Motor neuron (in vitro differentiated cells): ENCODE data around the gene SLC9A7. TPM values are rescaled to one million over a fixed set of nuclear protein-coding genes. Genes with fewer than 3 reads are reported as not detected.

ENCODE experiments used
- ATAC-seq, 8 experiments: fragments of 200-7000 bp; cut with Tn5 transposase; replicated peaks in 6 of 8; 2 replicates each; pipeline ENCODE4 v1.8.0; 2021; ENCODE audit warnings: mild to moderate bottlenecking in 8 of 8, moderate library complexity in 8 of 8
- H3K27ac ChIP-seq, 2 donors: fragments of 250-450 bp; sonication (Bioruptor Pico); 2 replicates each; pipeline ENCODE4 v1.9.0; 2021; ENCODE audit warnings: antibody characterized with exemption in 2 of 2, mild to moderate bottlenecking in 2 of 2, moderate library complexity in 1 of 2
- H3K4me1 ChIP-seq, 2 donors: fragments of 250-450 bp; sonication (Bioruptor Pico); replicated peaks in 1 of 2; 2 replicates each; pipeline ENCODE4 v1.6.1; 2021; ENCODE audit warnings: antibody characterized with exemption in 2 of 2, mild to moderate bottlenecking in 2 of 2, moderate library complexity in 1 of 2
- H3K4me3 ChIP-seq, 5 donors: fragments of 250-450 bp; sonication (Bioruptor Pico); 2 replicates each; pipeline ENCODE4 v1.9.0; 2021; ENCODE audit warnings: antibody characterized with exemption in 5 of 5, mild to moderate bottlenecking in 5 of 5, moderate library complexity in 4 of 5
- WGBS, 10 experiments: fragments of 450-650 bp; shearing (Covaris generic); methylation state at CpG; one replicate each; pipeline ENCODE4 v1.0.0; 2022; 5-methylcytosine and 5-hydroxymethylcytosine counted together
- in situ Hi-C, 9 experiments: fragments of 400-800 bp; cut with MboI; loops; one replicate each; pipeline ENCODE4 v1.15.0; 2021; ENCODE audit warnings: low sequenced_read_pairs in 9 of 9, low pct_unique_long_range_greater_than_20kb in 2 of 9; ENCODE audit not compliant: unreplicated experiment in 9 of 9
- total RNA-seq, 8 experiments: library from RNA; unstranded; fragments of 300-600 nt; gene quantifications; 2 replicates each; pipeline versions ENCODE4 v1.2.3 to v1.2.4, GENCODE V29; 2022

SLC9A7 gene
- total RNA-seq, 8 experiments from 2014 or later: 2.1 to 19.9 (median 8.7) TPM

- no peak for ATAC-seq
- no peak overlapping the region for H3K4me3 ChIP-seq
- H3K27ac ChIP-seq: no peak overlapping the region
- no peaks in the 10 kb centered on the region for H3K4me1 ChIP-seq
- WGBS, 10 experiments: 0 to 100% (median 67%) methylated on average over 1 to 5 of the region's 6 CpGs; no CpG with 5 or more reads in 4 of the 10 experiments
- in situ Hi-C loops: no loop called here
Measured at GRCh38 chrX:46624090-46624786, 134.7 kb downstream of the SLC9A7 start.

GRCh38 chrX:46621572-46621971 lies 137.3 kb downstream of the SLC9A7 start:
- no peak for ATAC-seq
- Histone ChIP-seq H3K4me1 (no peaks in the 10 kb centered on the region), H3K4me3 (no peak overlapping the region), H3K27ac (no peak overlapping the region)
- in situ Hi-C loops: no loop called here
- 64 to 100% (median 80%) methylated on average over 1 to 3 of the region's 3 CpGs; no CpG with 5 or more reads in 7 of the 10 experiments for WGBS, 10 experiments

GRCh38 chrX:46620505-46620904 lies 138.4 kb downstream of the SLC9A7 start:
- no peaks in the 10 kb centered on the region for H3K4me1 ChIP-seq
- no peak overlapping the region for H3K27ac ChIP-seq
- ATAC-seq: no peak
- no peak overlapping the region for H3K4me3 ChIP-seq
- in situ Hi-C loops: no loop called here
- 28 to 100% (median 78%) methylated on average over 1 to 4 of the region's 4 CpGs; no CpG with 5 or more reads in 6 of the 10 experiments for WGBS, 10 experiments

GRCh38 chrX:46618947-46619346 lies 140.0 kb downstream of the SLC9A7 start:
- Histone ChIP-seq H3K4me3 (no peak overlapping the region), H3K27ac (no peak overlapping the region), H3K4me1 (no peaks in the 10 kb centered on the region)
- ATAC-seq: no peak
- in situ Hi-C loops: no loop called here

- in situ Hi-C loops: no loop called here
- no peak for ATAC-seq
Measured at GRCh38 chrX:46617906-46618305, 141.0 kb downstream of the SLC9A7 start.

GRCh38 chrX:46611658-46612362 lies 147.1 kb downstream of the SLC9A7 start:
- Histone ChIP-seq H3K4me3 (no peak overlapping the region), H3K4me1 (no peaks in the 10 kb centered on the region), H3K27ac (no peak overlapping the region)
- WGBS, 10 experiments: 48 to 58% methylated on average over 6 to 7 of the region's 13 CpGs; no CpG with 5 or more reads in 8 of the 10 experiments
- in situ Hi-C loops: no loop called here
- ATAC-seq: no peak

More at GRCh38 chrX:46617906-46618305, 141.0 kb downstream of the SLC9A7 start:
- Histone ChIP-seq H3K4me1 (no peaks in the 10 kb centered on the region), H3K4me3 (no peak overlapping the region), H3K27ac (no peak overlapping the region)

GRCh38 chrX:46610070-46610658 lies 148.8 kb downstream of the SLC9A7 start:
- WGBS, 10 experiments: 48 to 73% (median 55%) methylated on average over 3 of the region's 5 CpGs; no CpG with 5 or more reads in 7 of the 10 experiments
- ATAC-seq: no peak
- in situ Hi-C loops: no loop called here
- Histone ChIP-seq H3K4me1 (no peaks in the 10 kb centered on the region), H3K4me3 (no peak overlapping the region), H3K27ac (no peak overlapping the region)

GRCh38 chrX:46607916-46608315 lies 151.0 kb downstream of the SLC9A7 start:
- 23 to 90% (median 55%) methylated on average over 2 to 4 of the region's 11 CpGs; no CpG with 5 or more reads in 6 of the 10 experiments for WGBS, 10 experiments
- Histone ChIP-seq H3K4me1 (no peaks in the 10 kb centered on the region), H3K27ac (no peak overlapping the region), H3K4me3 (no peak overlapping the region)
- ATAC-seq: no peak
- in situ Hi-C loops: no loop called here

- H3K27ac ChIP-seq: no peak overlapping the region
- H3K4me3 ChIP-seq: no peak overlapping the region
- no peaks in the 10 kb centered on the region for H3K4me1 ChIP-seq
- in situ Hi-C loops: no loop called here
- ATAC-seq: no peak
- WGBS, 10 experiments: 43 to 100% methylated on average over 1 to 3 of the region's 6 CpGs; no CpG with 5 or more reads in 8 of the 10 experiments
Measured at GRCh38 chrX:46602468-46603102, 156.3 kb downstream of the SLC9A7 start.

- no peak for ATAC-seq
Measured at GRCh38 chrX:46601283-46601682, 157.6 kb downstream of the SLC9A7 start.

GRCh38 chrX:46599051-46599560 lies 159.8 kb downstream of the SLC9A7 start:
- H3K4me1 ChIP-seq: no peaks in the 10 kb centered on the region
- ATAC-seq: no peak
- no peak overlapping the region for H3K4me3 ChIP-seq
- in situ Hi-C loops: no loop called here
- no peak overlapping the region for H3K27ac ChIP-seq
- WGBS, 10 experiments: 25% methylated on average over 1 of the region's 1 CpG; no CpG with 5 or more reads in 9 of the 10 experiments

More at GRCh38 chrX:46601283-46601682, 157.6 kb downstream of the SLC9A7 start:
- Histone ChIP-seq H3K27ac (no peak overlapping the region), H3K4me1 (no peaks in the 10 kb centered on the region), H3K4me3 (no peak overlapping the region)
- 20 to 100% (median 52%) methylated on average over 1 to 4 of the region's 6 CpGs; no CpG with 5 or more reads in 5 of the 10 experiments for WGBS, 10 experiments
- in situ Hi-C loops: no loop called here

- in situ Hi-C loops: no loop called here
Measured at GRCh38 chrX:46597771-46598170, 161.1 kb downstream of the SLC9A7 start.

GRCh38 chrX:46597208-46597607 lies 161.7 kb downstream of the SLC9A7 start:
- Histone ChIP-seq H3K27ac (no peak overlapping the region), H3K4me3 (no peak overlapping the region), H3K4me1 (no peaks in the 10 kb centered on the region)
- 42 to 89% methylated on average over 6 to 7 of the region's 8 CpGs; no CpG with 5 or more reads in 8 of the 10 experiments for WGBS, 10 experiments
- ATAC-seq: no peak
- in situ Hi-C loops: no loop called here

More at GRCh38 chrX:46597771-46598170, 161.1 kb downstream of the SLC9A7 start:
- no peak for ATAC-seq
- WGBS, 10 experiments: 60 to 100% methylated on average over 1 to 5 of the region's 6 CpGs; no CpG with 5 or more reads in 8 of the 10 experiments
- no peaks in the 10 kb centered on the region for H3K4me1 ChIP-seq
- H3K4me3 ChIP-seq: no peak overlapping the region
- no peak overlapping the region for H3K27ac ChIP-seq
